Epithelial cell of proximal tubule (primary cell): ENCODE data around the gene HOGA1. TPM values are rescaled to one million over a fixed set of nuclear protein-coding genes. Genes with fewer than 3 reads are reported as not detected.
A peak's percentile ranks its signal among the peaks of the same experiment; 100 is the strongest.
"Not testable (repeated sequence)": the region's sequence is repeated elsewhere in the genome, so short reads cannot be mapped to it uniquely, and the experiment has no call there.

Experiments used
- DNase-seq: peaks from one replicate; pipeline ENCODE4 v3.0.0-alpha.2; 2011; ENCODE audit warnings: low read depth
- H3K4me3 ChIP-seq: 2 replicates; pipeline ENCODE4 v1.5.1; 2011; ENCODE audit warnings: low read depth, mild to moderate bottlenecking, low read length
- total RNA-seq: library from RNA; depleted of rRNA; stranded (reverse); fragments of >200 nt; gene quantifications from 2 replicates; pipeline ENCODE4 v1.2.3, GENCODE V29; 2015
- TF ChIP-seq, protein P1 (sequence below): conservative IDR thresholded peaks from 2 replicates; pipeline ENCODE4 v1.5.1; 2012; ENCODE audit warnings: low read depth, mild to moderate bottlenecking, low read length

Gene HOGA1
- total RNA-seq, 1 donor from 2014 or later: 10.8 TPM

DNA sequence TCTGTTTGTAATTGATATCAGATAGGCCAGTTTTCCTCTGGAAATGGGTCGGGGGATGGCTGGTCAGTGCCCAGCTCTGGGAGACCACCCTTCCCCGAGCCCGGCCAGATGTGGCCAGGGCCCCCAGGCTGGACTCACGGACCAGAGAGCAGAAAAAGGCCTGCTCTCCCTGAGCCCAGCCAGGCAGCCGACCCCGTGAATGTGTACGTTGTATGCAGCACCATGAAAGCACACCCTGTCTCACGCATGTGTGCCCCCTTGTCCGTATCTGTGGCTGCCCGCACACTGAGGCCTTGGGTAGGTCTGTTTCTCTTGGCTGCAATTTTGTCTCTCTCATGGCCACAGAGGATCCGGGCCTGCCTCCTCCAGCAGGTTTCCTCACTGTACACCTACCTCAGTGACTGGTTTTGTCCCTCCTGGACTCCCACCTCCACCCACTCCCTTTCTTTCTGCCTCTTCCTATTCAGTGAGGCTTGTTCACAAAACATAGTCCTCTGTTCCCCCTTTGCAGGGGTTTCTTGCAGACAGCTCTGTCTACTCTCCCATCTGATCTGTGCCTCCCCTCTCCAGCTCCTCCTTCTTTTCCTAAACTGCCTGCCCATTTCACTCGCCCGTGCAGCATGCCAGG, 35.2 kb upstream of the HOGA1 start:
- no peak overlapping the region for H3K4me3 ChIP-seq
- TF ChIP-seq, protein P1, sequence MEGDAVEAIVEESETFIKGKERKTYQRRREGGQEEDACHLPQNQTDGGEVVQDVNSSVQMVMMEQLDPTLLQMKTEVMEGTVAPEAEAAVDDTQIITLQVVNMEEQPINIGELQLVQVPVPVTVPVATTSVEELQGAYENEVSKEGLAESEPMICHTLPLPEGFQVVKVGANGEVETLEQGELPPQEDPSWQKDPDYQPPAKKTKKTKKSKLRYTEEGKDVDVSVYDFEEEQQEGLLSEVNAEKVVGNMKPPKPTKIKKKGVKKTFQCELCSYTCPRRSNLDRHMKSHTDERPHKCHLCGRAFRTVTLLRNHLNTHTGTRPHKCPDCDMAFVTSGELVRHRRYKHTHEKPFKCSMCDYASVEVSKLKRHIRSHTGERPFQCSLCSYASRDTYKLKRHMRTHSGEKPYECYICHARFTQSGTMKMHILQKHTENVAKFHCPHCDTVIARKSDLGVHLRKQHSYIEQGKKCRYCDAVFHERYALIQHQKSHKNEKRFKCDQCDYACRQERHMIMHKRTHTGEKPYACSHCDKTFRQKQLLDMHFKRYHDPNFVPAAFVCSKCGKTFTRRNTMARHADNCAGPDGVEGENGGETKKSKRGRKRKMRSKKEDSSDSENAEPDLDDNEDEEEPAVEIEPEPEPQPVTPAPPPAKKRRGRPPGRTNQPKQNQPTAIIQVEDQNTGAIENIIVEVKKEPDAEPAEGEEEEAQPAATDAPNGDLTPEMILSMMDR: no peak
- DNase-seq: no peak

DNA sequence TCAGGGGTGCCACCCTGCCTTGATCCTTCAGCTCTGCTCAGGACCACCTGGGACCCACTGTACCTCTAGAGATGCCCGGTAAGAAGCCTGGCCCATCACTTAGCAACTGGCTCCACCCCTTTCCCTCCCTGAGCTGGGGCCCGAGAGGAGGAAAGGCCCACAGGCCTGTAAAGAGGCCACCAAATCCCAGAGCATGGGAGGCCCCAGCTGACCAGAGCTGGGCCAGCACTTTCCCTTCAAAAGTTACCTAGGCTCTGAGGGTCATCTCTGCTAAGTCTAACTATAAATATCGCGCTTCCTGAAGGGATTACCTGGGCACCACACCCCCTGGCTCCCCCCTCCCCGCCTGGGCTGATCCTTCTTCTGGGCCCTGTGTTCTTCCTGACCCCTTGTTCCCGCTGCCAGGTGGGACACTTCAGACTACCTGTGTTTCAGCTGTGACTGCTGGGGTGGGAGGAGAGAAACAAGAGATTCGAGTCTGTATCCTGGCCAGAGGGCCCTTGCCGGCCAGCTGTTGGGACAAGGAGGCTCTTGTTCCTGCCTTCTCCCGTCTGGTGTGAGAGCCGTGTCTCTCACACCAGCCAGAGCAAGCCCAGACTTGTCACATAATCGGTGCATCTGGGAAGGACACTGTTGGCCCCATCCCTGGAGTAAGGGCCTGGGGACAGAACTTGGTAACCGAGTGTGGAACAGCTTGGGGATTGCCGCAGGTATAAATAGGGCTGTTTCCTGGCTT, 34.4 kb upstream of the HOGA1 start:
- DNase-seq: no peak
- no peak overlapping the region for H3K4me3 ChIP-seq
- TF ChIP-seq, protein P1: no peak

DNA sequence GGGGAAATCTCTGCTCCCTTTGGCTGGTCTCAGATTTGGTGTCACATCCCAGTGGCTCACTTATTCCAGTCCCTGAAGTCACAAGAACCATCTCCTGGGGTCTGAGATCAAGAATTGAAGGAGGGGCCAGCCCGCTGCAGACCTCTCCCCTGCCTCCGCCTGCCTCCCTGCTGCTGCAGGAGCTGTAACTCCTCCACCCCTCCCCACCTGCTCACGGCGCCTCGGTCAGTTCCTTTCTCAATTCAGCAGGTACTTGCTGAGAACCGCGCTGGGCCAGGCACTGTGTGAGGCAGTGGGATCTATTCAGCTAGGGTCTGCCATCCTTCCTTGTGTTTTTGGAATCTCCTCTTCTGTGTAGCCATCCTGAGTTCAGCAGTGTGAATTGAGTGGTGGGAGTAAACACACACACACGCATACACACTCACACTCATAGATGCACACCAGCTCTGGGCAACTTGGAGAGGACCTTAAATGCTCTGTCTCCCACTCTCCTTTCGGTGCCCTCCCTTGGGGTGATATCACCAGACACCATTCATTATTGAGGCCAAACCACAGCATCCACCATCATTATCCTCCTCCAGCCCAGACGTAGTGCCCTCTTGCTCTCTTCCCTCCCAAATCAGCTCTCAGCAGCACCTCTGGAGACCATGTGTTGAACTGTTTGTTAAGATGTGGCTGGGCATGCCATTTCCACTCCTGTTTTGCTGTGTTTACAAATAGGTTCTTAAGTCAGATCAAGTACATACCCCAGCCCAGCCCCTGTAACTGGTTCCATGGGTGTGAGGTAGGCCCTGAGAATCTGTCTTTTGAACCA, 33.6 kb upstream of the HOGA1 start:
- no peak overlapping the region for H3K4me3 ChIP-seq
- DNase-seq: no peak
- TF ChIP-seq, protein P1: no peak

DNA sequence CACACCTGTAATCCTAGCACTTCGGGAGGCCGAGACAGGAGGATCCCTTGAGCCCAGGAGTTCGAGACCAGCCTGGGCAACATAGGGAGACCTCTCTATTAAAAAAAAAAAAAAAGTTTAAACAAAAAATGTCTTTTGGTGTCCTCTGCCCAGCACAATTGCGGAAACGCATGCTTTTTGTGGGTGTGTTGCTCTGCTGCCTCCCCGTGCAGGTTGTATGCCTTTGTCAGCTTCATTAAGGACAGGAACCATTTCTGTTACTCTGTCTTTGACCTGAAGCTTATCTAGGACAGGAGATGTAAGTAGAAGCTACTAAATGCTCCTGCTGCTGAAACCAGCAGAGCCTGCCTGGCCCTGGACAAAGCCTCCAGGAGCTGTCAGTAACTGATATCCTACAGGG, 32.9 kb upstream of the HOGA1 start:
- no peak for DNase-seq
- H3K4me3 ChIP-seq: no peak overlapping the region
- TF ChIP-seq, protein P1: no peak

DNA sequence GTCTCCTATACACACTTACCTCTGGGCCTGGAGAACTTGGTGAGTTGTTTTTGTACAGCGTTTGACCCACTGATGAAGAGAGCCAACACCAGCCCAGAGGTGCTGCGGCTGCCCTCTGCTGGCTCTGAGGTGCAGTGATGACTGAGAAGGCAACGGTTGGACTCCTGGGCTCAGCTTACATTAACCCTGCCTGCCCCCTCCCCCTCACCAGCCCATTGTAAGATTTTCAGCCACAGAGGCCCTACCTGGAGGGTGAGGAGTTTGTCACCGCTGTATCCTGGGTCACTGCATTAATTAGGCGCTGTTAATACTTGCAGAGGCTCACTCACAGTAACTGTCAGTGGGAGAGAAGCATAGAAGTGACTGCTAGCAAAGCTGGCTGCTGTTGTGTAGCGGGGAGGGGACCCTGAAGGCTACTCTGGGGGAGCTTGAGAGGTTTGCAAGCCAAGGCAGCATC, 30.6 kb upstream of the HOGA1 start:
- H3K4me3 ChIP-seq: no peak overlapping the region
- TF ChIP-seq, protein P1: peak; percentile 98
- DNase-seq: no peak

DNA sequence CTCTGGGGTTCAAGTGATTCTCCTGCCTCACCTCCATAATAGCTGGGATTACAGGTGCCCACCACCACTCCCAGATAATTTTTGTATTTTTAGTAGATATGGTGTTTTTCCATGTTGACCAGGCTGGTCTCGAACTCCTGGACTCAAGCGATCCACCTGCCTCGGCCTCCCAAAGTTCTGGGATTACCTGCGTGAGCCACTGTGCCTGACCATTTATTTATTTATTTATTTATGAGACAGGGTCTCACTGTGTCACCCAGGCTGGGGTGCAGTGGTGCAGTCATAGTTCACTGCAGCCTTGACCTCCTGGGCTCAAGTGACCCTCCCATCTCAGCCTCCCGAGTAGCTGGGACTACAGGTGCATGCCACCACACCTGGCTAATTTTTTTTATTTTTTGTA, 29.9 kb upstream of the HOGA1 start:
- DNase-seq, H3K4me3 ChIP-seq: not testable (repeated sequence)

DNA sequence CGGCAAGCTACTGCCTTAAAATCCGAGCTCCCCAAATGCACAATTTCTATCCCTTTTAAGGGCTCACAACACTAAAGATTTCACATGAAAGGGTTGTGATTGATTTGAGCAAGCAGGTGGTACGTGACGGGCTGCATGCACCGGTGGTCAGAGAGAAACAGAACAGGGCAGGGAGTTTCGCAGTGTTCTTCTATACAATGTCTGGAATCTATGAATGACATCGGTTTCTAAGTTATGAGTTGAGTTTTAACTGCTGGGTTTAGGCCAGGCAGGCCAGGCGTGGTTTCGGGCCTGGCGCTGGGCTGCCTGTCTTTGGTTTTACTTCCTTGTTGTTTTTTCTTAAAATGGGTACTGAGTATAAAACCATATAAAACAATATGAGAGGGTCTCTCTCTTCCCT, 28.6 kb upstream of the HOGA1 start:
- not testable (repeated sequence) for H3K4me3 ChIP-seq

DNA sequence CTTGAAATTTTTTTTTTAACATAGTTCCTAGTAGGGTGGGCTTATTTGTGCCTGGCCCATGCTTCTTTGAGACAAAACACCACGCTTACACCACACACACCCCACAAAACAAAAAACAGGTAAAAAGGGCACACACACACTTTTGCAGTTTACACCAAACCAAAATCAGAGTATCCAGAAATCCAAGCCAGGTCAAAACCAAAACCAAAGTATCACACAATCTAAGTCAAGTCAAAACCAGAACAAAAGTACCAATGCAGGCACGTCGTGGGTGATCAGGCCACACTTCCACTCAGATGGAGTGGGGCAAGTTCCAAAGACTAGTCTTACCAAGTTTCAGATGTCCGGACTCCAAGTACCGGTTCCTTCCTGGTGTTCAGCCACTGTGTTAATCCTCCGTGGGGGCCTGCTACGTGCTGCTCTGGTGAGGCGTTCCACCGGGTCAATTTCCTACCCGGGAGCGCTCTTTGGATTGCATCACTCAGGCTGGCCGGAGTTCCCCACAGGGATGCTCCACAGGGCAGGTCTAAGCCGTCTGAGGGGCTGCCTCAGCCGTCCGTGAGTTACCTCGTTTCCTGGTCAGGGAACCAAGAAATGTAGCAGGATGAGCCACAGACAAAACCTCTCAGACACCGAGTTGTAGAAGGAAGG, 23.3 kb upstream of the HOGA1 start:
- not testable (repeated sequence) for DNase-seq
- H3K4me3 ChIP-seq: peak overlapping the region; percentile 50

More for the DNA sequence above, 28.6 kb upstream of the HOGA1 start:
- not testable (repeated sequence) for DNase-seq

DNA sequence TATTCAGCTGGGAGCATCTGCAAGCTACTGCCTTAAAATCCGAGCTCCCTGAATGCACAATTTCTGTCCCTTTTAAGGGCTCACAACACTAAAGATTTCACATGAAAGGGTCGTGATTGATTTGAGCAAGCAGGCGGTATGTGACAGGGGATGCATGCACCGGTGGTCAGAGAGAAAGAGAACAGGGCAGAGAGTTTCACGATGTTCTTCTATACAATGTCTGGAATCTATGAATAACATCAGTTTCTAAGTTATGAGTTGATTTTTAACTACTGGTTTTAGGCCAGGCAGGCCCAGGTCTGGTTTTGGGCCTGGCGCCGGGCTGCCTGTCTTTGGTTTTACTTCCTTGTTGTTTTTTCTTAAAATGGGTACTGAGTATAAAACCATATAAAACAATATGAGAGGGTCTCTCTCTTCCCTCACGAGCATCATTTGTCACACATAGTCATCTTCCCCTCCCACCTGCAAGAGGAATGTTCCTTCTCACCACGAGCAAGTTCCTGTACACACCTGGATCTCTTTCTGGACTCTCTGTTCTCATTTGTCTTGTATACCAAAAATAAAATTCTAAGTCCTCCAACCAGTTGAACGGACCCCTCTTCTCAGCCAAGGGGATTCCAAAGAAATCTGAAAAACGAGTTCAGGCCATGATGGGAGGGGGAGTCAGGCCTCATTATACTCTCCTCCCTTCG, 22.7 kb upstream of the HOGA1 start:
- peak overlapping the region; percentile 50 for H3K4me3 ChIP-seq
- DNase-seq: not testable (repeated sequence)

DNA sequence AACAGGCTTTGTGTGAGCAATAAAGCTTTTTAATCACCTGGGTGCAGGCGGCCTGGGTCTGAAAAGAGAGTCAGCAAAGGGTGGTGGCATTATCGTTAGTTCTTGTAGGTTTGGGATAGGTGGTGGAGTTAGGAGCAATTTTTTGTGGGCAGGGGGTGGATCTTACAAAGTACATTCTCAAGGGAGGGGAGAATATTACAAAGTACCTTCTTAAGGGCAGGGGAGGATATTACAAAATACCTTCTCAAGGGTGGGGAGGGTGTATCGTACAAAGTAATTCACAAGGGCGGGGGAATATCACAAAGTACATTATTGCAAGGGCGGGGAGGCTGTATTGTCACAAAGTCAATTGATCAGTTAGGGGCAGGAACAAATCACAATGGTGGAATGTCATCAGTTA, 21.9 kb upstream of the HOGA1 start:
- not testable (repeated sequence) for H3K4me3 ChIP-seq, DNase-seq
